AG04449 (cell line): Measurements from ENCODE around the gene ZBTB49.
A peak's percentile ranks its signal among the peaks of the same experiment; 100 is the strongest.

Experiments
- CTCF ChIA-PET: fragments of 350-600 bp; formaldehyde crosslinking; extraction: SDS; loops from one replicate; lab custom pipeline; 2021; ENCODE audit warnings: antibody characterized with exemption; lab: Yijun Ruan, JAX
- POLR2A ChIA-PET: fragments of 400-600, 350-600 bp; formaldehyde crosslinking; extraction: SDS; loops from one replicate; lab custom pipeline; 2020; ENCODE audit warnings: antibody characterized with exemption, inconsistent platforms; lab: Yijun Ruan, JAX
- DNase-seq: peaks from one replicate; pipeline ENCODE4 v3.0.0-alpha.2; 2010; ENCODE audit warnings: low read depth, low spot score
- H3K4me3 ChIP-seq: 2 replicates; pipeline ENCODE4 v1.5.1; 2011; ENCODE audit warnings: low read depth, mild to moderate bottlenecking, control low read depth, low read length
- TF ChIP-seq, protein P1 (sequence below): IDR thresholded peaks from one replicate; pipeline ENCODE4 v1.5.1; 2011; ENCODE audit warnings: mild to moderate bottlenecking, moderate library complexity, low read length, control low read depth, inconsistent platforms; ENCODE audit not compliant: insufficient read depth; ENCODE audit errors: missing control alignments

Gene ZBTB49

DNA sequence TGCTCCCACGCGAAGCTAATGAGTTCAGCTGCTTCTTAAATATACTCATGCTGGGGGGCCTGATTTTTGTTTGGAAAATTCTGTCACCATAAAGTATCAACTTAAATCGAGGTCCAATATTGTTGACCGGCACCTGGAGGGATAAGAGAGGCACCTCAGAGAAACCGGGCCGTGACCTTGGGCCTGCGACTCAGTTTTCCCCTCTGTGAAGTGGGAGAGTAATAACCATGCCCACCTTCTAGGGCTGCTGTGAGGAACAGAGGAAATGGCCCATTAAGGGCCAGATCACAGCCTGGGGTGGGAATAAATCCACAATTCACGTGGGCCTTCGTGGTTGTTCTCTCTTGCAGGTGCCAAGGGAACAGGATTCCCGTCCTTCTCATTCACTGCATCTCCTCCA lies 39.4 kb downstream of the ZBTB49 start:
- DNase-seq = no peak
- H3K4me3 ChIP-seq = no peak overlapping the region
- POLR2A ChIA-PET = no interaction called here
- CTCF ChIA-PET = no interaction called here
- TF ChIP-seq, protein P1, sequence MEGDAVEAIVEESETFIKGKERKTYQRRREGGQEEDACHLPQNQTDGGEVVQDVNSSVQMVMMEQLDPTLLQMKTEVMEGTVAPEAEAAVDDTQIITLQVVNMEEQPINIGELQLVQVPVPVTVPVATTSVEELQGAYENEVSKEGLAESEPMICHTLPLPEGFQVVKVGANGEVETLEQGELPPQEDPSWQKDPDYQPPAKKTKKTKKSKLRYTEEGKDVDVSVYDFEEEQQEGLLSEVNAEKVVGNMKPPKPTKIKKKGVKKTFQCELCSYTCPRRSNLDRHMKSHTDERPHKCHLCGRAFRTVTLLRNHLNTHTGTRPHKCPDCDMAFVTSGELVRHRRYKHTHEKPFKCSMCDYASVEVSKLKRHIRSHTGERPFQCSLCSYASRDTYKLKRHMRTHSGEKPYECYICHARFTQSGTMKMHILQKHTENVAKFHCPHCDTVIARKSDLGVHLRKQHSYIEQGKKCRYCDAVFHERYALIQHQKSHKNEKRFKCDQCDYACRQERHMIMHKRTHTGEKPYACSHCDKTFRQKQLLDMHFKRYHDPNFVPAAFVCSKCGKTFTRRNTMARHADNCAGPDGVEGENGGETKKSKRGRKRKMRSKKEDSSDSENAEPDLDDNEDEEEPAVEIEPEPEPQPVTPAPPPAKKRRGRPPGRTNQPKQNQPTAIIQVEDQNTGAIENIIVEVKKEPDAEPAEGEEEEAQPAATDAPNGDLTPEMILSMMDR = no peak

DNA sequence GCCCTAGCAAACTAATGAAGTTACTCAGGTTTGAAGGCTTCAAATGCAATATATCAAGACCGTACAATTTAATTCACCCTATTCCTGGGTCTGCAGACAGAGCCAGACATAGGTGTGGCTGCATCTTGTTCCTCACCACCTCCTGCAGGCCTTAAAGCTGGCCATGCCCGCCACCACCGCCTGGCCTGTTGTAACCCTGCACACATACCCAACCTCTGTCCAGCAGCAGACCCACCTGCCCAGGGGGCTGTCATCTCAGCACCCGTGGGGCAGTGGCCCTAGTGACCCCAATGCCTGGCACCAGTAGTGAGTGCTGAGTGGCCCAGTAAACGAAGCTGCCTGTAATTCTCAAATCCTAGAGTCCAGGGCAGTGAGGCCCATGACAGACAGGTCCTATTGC lies 40.7 kb downstream of the ZBTB49 start:
- ChIA-PET CTCF (interaction anchor here (0.6 to 2.1 kb wide), 7 partner anchors 9 to 118 kb away, joined by 3 to 6 read pairs (median 3); no protein-coding TSS in a partner anchor), POLR2A (no interaction called here)
- TF ChIP-seq, protein P1 = no peak

DNA sequence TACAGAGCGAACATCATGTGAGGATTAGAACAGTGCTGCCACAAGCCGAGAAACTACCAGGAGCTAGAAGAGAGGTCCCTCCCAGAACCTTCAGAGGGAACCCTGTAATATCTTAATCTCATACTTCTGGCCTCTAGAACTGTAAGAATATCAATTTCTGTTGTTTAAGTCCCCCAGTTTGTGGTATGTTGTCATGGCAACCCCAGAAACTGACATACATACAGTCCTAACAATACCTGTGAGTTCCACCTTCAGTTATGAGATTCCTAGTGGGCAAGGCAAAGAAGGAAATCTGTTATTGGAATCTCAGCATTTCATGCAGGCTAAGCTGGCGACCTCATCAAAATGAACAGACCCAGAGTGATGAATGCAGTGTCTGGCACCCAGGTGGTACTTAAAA lies 42.5 kb downstream of the ZBTB49 start:
- DNase-seq = no peak
- CTCF ChIA-PET = interaction anchor here (0.8 to 8.1 kb wide), 9 partner anchors 13 to 84 kb away, joined by 3 to 80 read pairs (median 6); partner anchors contain the start of genes LYAR and ZBTB49
- POLR2A ChIA-PET = no interaction called here

More for the DNA sequence above, 40.7 kb downstream of the ZBTB49 start:
- H3K4me3 ChIP-seq = no peak overlapping the region
- no peak for DNase-seq

DNA sequence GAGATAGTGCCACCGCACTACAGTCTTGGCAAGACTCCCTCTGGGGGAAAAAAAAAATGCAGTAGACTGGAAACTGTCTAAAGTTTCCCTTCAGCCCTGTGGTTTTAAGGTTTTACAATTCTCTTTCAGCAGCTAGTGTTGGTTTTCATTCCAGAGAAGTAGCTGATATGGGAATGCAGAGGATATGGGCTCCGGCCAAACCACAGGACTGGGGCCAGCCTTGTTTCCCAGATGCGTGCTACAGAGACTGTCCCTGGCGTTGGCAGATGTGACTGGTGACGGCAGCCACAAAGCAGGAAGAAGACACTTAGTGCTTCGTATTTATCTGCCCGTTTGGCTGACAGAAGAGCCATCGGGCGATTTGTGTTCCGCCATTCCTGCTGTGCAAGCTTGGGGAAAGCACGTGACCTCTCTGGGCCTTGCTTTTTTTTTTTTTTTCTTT lies 43.2 kb downstream of the ZBTB49 start:
- TF ChIP-seq, protein P1 = no peak
- peak; percentile 70 for DNase-seq
- ChIA-PET CTCF (interaction anchor here (0.9 to 8.1 kb wide), 8 partner anchors 8 to 452 kb away, joined by 3 to 80 read pairs (median 6); partner anchors contain the start of gene TMEM128), POLR2A (no interaction called here)
- H3K4me3 ChIP-seq = no peak overlapping the region

More for the DNA sequence above, 42.5 kb downstream of the ZBTB49 start:
- H3K4me3 ChIP-seq = no peak overlapping the region
- TF ChIP-seq, protein P1 = no peak

DNA sequence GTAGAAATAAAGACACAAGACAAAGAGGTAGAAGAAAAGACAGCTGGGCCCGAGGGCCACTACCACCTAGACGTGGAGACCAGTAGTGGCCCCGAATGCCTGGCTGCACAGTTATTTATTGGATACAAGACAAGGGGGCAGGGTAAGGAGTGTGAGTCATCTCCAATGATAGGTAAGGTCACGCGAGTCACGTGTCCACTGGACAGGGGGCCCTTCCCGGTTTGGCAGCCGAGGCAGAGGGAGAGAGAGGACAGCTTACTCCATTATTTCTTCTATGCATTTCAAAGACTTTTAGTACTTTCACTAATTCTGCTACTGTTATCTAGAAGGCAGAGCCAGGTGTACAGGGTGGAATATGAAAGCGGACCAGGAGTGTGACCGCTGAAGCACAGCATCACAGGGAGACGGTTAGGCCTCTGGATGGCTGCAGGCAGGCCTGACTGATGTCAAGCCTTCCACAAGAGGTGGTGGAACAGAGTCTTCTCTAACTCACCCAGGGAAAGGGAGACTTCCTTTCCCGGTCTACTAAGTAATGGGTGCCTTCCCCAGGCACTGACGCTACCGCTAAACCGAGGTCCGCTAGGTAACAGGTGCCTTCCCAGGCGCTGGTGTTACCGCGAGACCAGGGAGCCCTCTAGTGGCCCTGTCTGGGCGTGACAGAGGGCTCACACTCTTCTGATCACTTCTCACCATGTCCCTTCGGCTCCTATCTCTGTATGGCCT lies 44.9 kb downstream of the ZBTB49 start:
- H3K4me3 ChIP-seq = no peak overlapping the region
- TF ChIP-seq, protein P1 = peak; percentile 82
- ChIA-PET POLR2A (no interaction called here), CTCF (interaction anchor here (0.6 to 8.1 kb wide), 10 partner anchors 9 to 84 kb away, joined by 3 to 80 read pairs (median 5); no protein-coding TSS in a partner anchor)
- DNase-seq = no peak
